Transverse colon (tissue), 4 donors: ENCODE measurements around the gene CENATAC. TPM values are rescaled to one million over a fixed set of nuclear protein-coding genes. Genes with fewer than 3 reads are reported as not detected.
"Not testable (repeated sequence)": the region's sequence is repeated elsewhere in the genome, so short reads cannot be mapped to it uniquely, and the experiment has no call there.

ENCODE experiments used
- DNase-seq: peaks from one replicate; pipeline ENCODE4 v3.0.0-alpha.2; 2019
- H3K27ac ChIP-seq, 4 donors: fragments of 200-600 bp; sonication (generic); 2 replicates each; pipeline ENCODE4 v1.5.1; 2016 to 2018; ENCODE audit warnings: inconsistent platforms in 4 of 4
- H3K27me3 ChIP-seq: fragments of 200-600 bp; sonication (generic); 2 replicates; pipeline ENCODE4 v1.5.1; 2017; ENCODE audit warnings: inconsistent platforms
- H3K36me3 ChIP-seq, 4 donors: fragments of 200-600 bp; sonication (generic); 2 replicates each; pipeline ENCODE4 v1.5.1; 2017 to 2019; ENCODE audit warnings: inconsistent platforms in 4 of 4
- H3K4me1 ChIP-seq, 4 donors: fragments of 200-600 bp; sonication (generic); 2 replicates each; pipeline ENCODE4 v1.5.1; 2017 to 2020; ENCODE audit warnings: inconsistent platforms in 4 of 4
- H3K4me3 ChIP-seq, 4 donors: fragments of 200-600 bp; sonication (generic); 1 replicate in 1 of 4; 2 replicates in 3 of 4; pipeline versions ENCODE4 v1.5.1 to v1.6.1; 2017 to 2019; ENCODE audit warnings: inconsistent platforms in 4 of 4
- H3K9me3 ChIP-seq, 2 donors: fragments of 200-600 bp; sonication (generic); 2 replicates each; pipeline ENCODE4 v1.5.1; 2017 to 2019; ENCODE audit warnings: inconsistent platforms in 2 of 2
- EP300 ChIP-seq: sonication (generic); formaldehyde crosslinking; IDR thresholded peaks from one replicate; pipeline ENCODE4 v1.6.1; 2017; ENCODE audit warnings: antibody characterized with exemption, low read depth
- POLR2A ChIP-seq: fragments of 450-650 bp; IDR thresholded peaks from one replicate; pipeline ENCODE4 v1.6.1; 2016; ENCODE audit warnings: antibody characterized with exemption, mild to moderate bottlenecking, moderate library complexity
- POLR2AphosphoS5 ChIP-seq, 3 donors: sonication (generic); formaldehyde crosslinking; IDR thresholded peaks; one replicate each; pipeline ENCODE4 v1.6.1; 2016; ENCODE audit warnings: antibody characterized with exemption in 3 of 3
- WGBS, 2 donors: methylation state at CpG; one replicate each; pipeline ENCODE4 v1.1.5; 2018; ENCODE audit warnings: low coverage in 1 of 2; 5-methylcytosine and 5-hydroxymethylcytosine counted together
- in situ Hi-C, 4 donors: fragments of 200-750 bp; cut with MboI; loops; one replicate each; pipeline versions ENCODE4 v1.15.0 to v1.15.1; 2017; ENCODE audit warnings: low sequenced_read_pairs in 3 of 4, low pct_ligation_motif_present in 1 of 4, low pct_unique_long_range_greater_than_20kb in 1 of 4
- intact Hi-C: fragments of 100-400 bp; cut with DNase I; formaldehyde crosslinking; loops from one replicate; pipeline ENCODE4 v1.15.1; 2023; ENCODE audit warnings: low total_unique reads
- total RNA-seq, 4 donors: library from RNA; depleted of rRNA; stranded (reverse); fragments of >200 nt; gene quantifications; one replicate each; pipeline ENCODE4 v1.1.0, GENCODE V29; 2016
- TF ChIP-seq, protein P1 (sequence below), 5 experiments: fragments of 200-600 bp in 3 of 5; fragments of 450-650 bp in 2 of 5; sonication (generic) in 3 of 5; IDR thresholded peaks; 1 replicate in 2 of 5; 2 replicates in 3 of 5; pipeline ENCODE4 v1.5.1; 2016 to 2017; ENCODE audit warnings: antibody characterized with exemption in 5 of 5, inconsistent platforms in 3 of 5, mild to moderate bottlenecking in 2 of 5, moderate library complexity in 1 of 5

Gene CENATAC
- total RNA-seq, 4 donors from 2014 or later: 46.1 to 94.3 (median 82.2) TPM

DNA sequence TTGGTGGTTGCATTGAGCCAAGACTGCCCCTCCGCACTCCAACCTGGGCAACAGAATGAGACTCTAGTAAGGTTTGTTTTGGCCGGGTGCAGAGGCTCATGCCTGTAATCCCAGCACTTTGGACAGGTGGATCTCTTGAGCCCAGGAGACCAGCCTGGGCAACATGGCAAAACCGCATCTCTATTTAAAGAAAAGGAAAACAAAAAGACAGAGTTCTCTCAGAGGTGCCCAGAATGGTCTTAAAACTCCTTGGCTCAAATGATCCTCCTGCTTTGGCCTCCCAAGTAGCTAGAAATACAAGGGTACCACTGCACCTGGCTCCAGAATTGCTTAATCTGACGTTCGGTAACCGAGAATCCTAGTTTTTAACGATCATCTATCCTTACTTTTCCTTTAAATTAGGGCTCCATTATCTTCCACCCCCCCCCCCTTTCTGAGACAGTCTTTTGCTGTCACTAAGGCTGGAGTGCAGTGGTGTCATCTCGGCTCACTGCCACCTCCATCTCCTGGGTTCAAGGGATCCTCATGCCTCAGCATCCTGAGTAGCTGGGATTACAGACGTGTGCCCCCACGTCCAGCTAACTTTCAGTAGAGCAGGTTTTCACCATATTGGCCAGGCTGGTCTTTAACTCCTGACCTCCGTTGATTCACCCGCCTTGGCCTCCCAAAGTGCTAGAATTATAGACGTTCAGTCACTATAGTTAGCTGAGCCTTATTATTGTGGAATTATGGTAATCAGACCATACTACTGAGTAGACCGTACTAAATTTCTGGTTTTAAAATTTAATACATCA is 18.5 kb downstream of the CENATAC start:
- intact Hi-C loops (no loop called here), in situ Hi-C loops (no loop called here)
- H3K4me1 ChIP-seq: peaks cover 23 to 44% (median 40%) of the 10 kb centered on the region in 4 donors
- H3K9me3 ChIP-seq: no peaks in the 10 kb centered on the region
- no peak for TF ChIP-seq EP300
- TF ChIP-seq POLR2AphosphoS5 (IDR thresholded peaks at IDR 0.05): no peak
- TF ChIP-seq POLR2A: no peak
- TF ChIP-seq, protein P1, sequence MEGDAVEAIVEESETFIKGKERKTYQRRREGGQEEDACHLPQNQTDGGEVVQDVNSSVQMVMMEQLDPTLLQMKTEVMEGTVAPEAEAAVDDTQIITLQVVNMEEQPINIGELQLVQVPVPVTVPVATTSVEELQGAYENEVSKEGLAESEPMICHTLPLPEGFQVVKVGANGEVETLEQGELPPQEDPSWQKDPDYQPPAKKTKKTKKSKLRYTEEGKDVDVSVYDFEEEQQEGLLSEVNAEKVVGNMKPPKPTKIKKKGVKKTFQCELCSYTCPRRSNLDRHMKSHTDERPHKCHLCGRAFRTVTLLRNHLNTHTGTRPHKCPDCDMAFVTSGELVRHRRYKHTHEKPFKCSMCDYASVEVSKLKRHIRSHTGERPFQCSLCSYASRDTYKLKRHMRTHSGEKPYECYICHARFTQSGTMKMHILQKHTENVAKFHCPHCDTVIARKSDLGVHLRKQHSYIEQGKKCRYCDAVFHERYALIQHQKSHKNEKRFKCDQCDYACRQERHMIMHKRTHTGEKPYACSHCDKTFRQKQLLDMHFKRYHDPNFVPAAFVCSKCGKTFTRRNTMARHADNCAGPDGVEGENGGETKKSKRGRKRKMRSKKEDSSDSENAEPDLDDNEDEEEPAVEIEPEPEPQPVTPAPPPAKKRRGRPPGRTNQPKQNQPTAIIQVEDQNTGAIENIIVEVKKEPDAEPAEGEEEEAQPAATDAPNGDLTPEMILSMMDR (IDR thresholded peaks at IDR 0.05): no peak
- peak overlapping the region in 1 of 4 donors; percentile 99 for H3K4me3 ChIP-seq
- peak overlapping the region in 2 of 4 donors; percentile 88 to 95 for H3K27ac ChIP-seq
- DNase-seq: no peak
- peaks cover 0 to 47% (median 13%) of the 10 kb centered on the region in 4 donors for H3K36me3 ChIP-seq
- 63 to 67% methylated on average over 10 to 14 of the region's 14 CpGs for WGBS, 2 donors
- no peaks in the 10 kb centered on the region for H3K27me3 ChIP-seq

DNA sequence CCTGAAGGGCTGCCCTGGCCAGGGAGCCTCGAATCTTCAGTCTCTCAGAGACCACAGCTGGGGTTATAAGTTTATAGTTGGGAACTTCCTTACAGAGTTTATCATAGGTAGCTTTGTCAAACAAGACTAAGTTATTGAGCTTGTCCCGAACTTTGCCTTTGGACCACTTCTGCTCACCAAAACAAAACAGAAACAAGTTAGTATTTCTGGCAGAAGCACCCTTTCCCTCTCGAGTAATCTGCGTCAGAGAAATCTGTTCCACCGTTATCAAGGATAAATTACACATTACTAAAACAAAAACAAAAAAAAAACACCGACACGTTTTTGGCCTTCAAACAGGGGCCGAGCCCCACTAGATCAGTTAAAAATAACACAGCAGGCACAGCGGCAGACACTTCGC is 19.4 kb downstream of the CENATAC start:
- H3K9me3 ChIP-seq, intact Hi-C loops, DNase-seq, in situ Hi-C loops, H3K27me3 ChIP-seq: not testable (repeated sequence)
- Histone ChIP-seq H3K4me3 (peak overlapping the region; percentile 62 to 99 (median 86)), H3K36me3 (peaks cover 0 to 38% (median 13%) of the 10 kb centered on the region in 4 donors), H3K27ac (peak overlapping the region; percentile 88 to 96 (median 95)), H3K4me1 (peaks cover 27 to 54% (median 49%) of the 10 kb centered on the region in 4 donors)
- 0 to 3% methylated on average over 6 to 10 of the region's 10 CpGs for WGBS, 2 donors

DNA sequence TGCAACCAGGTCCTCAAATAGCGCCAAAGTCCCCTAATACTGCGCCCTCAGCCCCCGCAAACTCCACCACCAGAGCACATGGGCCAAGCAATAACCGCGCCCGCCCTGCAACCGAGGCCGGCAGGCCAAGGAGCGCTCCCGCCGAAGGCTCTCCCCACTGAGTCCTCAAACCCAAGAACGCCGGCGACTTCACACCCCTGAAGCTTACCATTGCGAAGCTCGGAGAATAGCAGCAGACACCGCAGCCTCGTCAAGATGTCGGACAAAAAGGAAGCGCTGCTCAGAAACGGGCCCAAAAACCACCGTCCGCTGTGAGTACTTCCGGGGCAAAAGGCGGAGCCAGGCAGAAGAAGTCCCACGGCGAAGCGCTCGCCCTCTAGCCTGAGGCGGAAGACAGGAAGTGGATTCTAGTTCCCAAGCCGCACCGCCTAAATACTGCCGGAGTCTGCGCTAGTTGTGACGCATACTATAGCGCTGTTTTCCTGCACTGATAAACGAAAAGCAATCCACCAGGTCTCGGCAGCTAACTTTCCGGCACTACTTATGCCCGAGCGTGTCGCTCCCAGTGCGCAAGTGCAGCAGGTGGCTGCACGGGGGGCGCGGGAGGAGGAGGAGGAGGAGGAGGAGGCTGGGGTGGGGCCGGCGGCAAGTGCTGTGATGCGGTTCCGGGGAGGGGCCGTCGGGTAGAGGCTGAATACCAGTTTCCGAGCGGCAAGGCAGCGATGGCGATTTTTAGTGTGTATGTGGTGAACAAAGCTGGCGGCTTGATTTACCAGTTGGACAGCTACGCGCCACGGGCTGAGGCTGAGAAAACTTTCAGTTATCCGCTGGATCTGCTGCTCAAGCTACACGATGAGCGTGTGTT is 20.4 kb downstream of the CENATAC start, which contains the start of the genes RPS25 and TRAPPC4:
Gene RPS25, minus strand, starts transcription at position 270 of the 865 bp plus-strand sequence. Its CDS starts 59 bp downstream, at position 211.
Gene TRAPPC4, plus strand, starts transcription at position 693 of the 865 bp plus-strand sequence. Its CDS starts 30 bp downstream, at position 723.
- in situ Hi-C loops: no loop called here
- H3K4me1 ChIP-seq: peaks cover 27 to 61% (median 50%) of the 10 kb centered on the region in 4 donors
- 1% methylated on average over 58 of the region's 63 CpGs; no CpG with 5 or more reads in 1 of the 2 donors for WGBS, 2 donors

DNA sequence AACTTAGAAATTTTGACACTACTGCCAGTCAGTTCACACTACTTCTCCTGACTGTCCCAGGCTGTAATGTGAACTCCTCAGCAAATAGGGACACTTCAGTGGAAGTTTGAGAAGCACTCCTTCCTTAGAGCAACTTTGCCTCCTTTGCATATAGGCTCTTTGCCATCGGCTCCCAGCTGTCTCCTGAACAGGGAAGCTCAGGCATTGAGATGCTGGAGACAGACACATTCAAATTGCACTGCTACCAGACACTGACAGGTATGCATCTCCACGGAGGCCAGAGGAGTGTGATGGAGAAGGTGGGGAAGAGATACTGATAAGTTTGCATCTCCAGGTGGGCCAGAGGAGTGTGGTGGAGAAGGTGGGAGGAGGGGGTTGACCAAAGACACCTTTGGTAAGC is 22.1 kb downstream of the CENATAC start:
- Histone ChIP-seq H3K27me3 (no peaks in the 10 kb centered on the region), H3K36me3 (peaks cover 0 to 24% (median 8%) of the 10 kb centered on the region in 4 donors), H3K4me1 (peaks cover 27 to 71% (median 54%) of the 10 kb centered on the region in 4 donors), H3K4me3 (peak overlapping the region in 3 of 4 donors; percentile 85 to 99 (median 88)), H3K27ac (peak overlapping the region; percentile 88 to 96 (median 95)), H3K9me3 (no peaks in the 10 kb centered on the region)
- in situ Hi-C loops (no loop called here), intact Hi-C loops (no loop called here)
- TF ChIP-seq, protein P1 (IDR thresholded peaks at IDR 0.05): no peak
- TF ChIP-seq POLR2AphosphoS5 (IDR thresholded peaks at IDR 0.05) (no peak), POLR2A (no peak), EP300 (no peak)
- 25 to 29% methylated on average over 1 to 2 of the region's 2 CpGs for WGBS, 2 donors
- no peak for DNase-seq

More for the DNA sequence above, 20.4 kb downstream of the CENATAC start, which contains the start of the genes RPS25 and TRAPPC4:
- Histone ChIP-seq H3K27ac (peak within 1 kb of the TSS; percentile 88 to 96 (median 95)), H3K9me3 (no peaks in the 10 kb centered on the region), H3K36me3 (peaks cover 0 to 29% (median 14%) of the 10 kb centered on the region in 4 donors), H3K4me3 (peak within 1 kb of the TSS; percentile 62 to 99 (median 86)), H3K27me3 (no peaks in the 10 kb centered on the region)
- intact Hi-C loops: no loop called here
- TF ChIP-seq EP300: no peak
- TF ChIP-seq POLR2AphosphoS5 (IDR thresholded peaks at IDR 0.05): peak; percentile 89 to 91 (median 89)
- TF ChIP-seq, protein P1 (IDR thresholded peaks at IDR 0.05): no peak
- peak; percentile 83 for TF ChIP-seq POLR2A
- DNase-seq: peak; percentile 96
